ENCODE results near the gene DNAJC18.

GRCh38 chr5:139451878-139452660, 12.7 kb upstream of the DNAJC18 start:
- TF ChIP-seq CTCF (conservative IDR thresholded peaks at IDR 0.05; ENCODE audit: low read depth, low read length) = no peak
- no peak for TF ChIP-seq EZH2 (IDR thresholded peaks at IDR 0.05; ENCODE audit: low read length, unreplicated experiment)

All from PC-3 (cell line).